H54 (cell line): Measurements from ENCODE around the gene SWAP70.

Source experiments
- DNase-seq: peaks from one replicate; pipeline ENCODE4 v3.0.0; 2011; ENCODE audit warnings: low spot score, mixed read lengths; ENCODE audit not compliant: insufficient read length
- FAIRE-seq: peaks from 3 replicates; lab custom pipeline; 2011; peaks lifted over from hg19 to GRCh38; lab: Jason Lieb, UNC
- POLR2A ChIP-seq: IDR thresholded peaks from 2 replicates; pipeline ENCODE4 v1.6.1; 2011; ENCODE audit warnings: low read depth, mild to moderate bottlenecking, low read length

SWAP70 gene

DNA sequence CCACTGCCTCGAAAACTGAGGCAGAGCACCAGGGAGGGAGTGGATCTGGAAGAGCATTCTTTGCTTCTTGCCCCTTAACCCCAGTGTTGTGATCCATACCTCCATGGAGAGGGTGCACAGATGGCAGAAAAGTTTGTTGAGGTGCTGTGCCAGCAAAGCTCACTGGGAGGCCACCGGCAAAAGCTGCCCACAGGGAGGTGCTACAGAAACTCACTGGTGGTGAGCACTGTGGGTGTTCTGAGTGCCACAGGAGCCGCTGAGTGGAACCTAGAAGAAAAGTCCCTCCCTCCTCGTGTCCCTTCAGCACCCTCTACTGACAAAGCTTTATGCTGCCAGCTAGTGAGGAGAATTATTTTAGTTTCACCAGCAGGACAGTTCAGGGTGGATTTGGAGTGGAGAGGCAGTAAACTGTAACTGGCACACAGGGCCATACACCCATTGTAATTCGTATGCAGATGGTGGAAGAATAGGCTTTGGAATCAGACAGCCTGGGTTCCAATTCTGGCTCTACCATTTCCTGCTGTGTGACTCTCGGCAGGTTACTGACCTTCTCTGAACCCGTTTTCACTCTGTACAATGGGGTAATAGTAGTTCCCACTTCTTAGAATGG is 84.6 kb downstream of the SWAP70 start:
- TF ChIP-seq POLR2A: no peak
- FAIRE-seq: peak; percentile 52
- DNase-seq: peak; percentile 74

DNA sequence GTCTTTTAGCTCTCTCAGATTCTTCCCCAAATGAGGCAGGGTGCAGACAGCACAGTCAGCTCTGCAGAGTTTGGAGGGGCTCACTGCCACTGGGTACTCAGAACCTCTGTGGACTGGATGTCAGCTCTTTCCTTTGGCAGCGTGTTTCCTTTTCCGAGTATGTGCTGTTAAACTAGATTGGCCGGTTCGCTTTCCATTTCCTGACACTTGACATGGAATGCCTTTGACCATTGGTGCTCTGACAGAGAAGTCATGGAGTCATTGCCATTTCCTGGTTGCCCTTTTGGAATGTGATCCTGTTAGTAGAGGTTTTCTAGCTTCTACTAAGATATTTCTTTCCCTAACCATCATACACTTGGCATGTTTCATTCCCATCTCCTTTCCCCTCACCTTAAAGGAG is 86.7 kb downstream of the SWAP70 start:
- DNase-seq (no peak), FAIRE-seq (no peak)
- TF ChIP-seq POLR2A: no peak

DNA sequence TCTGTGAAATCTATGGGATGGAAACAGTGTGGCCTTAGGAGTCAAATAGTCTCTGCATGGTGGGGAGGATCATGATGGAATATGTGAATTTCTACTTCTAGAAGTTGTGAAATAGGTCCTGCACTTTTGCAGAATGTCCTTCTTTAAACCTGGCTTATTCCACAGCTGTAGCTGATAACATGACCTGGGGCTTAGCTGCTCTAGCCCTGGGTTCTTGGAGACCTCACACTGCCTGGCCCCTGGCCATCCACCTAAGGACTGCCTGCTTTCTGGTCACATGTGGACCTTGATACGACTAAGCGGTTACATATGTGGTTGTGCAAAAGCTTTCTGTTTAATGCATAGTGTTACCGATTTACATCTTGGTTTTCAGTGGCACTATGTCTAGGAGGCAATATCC is 88.2 kb downstream of the SWAP70 start:
- DNase-seq (no peak), FAIRE-seq (no peak)
- TF ChIP-seq POLR2A: no peak

- DNase-seq (peak; percentile 46), FAIRE-seq (peak; percentile 75)
- TF ChIP-seq POLR2A: no peak
These were observed 89.1 kb downstream of the SWAP70 start for GRCh38 chr11:9753021-9753420.

DNA sequence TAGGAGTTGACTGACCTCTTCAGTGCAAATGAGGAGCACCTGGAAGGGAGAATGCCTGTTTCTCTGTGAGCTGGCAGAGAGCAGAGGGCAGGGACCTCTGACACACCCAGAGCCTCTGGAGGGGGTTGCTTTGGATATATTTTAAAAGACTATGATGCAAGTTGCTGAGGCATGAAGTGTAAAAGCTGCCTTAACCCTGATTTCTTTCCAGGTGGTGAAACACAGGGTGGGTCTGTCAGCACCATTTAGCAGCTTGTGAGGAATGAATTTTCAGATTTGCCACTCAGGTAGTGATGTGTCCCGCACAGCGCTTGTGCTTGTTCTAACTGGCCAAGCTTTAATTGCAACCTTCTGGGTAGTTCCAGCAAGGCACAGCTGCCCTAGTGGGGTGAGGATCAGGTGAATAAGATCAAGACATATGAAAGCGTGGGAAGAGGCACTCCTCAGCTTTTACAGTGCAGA is 90.2 kb downstream of the SWAP70 start:
- DNase-seq: peak; percentile 44
- no peak for FAIRE-seq
- TF ChIP-seq POLR2A: no peak

DNA sequence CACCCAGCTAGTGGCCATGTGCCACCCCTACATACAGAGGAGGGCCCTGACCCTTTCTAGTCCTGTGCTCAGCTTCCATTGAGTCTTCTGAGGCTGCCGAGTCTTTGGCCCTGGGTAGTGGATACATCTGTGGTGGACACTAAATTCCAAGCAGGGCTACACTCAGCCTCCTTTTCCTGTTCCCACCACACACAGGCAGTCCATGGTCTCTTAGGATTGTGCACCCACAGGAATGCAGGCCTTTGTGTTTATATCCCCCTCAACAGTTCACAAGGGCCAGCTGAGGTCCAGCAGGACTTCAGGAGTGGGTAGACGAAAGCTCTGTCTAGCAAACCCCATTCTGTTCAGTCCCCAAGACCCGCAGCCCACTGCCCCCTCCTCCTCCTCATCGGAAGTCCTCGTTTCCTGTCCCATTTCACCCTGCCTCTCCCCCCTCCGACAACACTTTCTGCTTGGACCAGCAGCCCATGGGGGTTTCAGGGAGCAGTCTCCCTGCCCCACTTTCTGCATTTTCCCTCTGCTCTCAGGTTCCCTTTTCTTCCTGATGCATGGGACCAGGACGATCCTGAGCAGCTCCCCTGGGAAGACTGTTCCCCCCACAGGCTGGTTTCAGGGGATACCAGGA is 91.8 kb downstream of the SWAP70 start:
- FAIRE-seq: no peak
- DNase-seq: peak; percentile 30
- no peak for TF ChIP-seq POLR2A

DNA sequence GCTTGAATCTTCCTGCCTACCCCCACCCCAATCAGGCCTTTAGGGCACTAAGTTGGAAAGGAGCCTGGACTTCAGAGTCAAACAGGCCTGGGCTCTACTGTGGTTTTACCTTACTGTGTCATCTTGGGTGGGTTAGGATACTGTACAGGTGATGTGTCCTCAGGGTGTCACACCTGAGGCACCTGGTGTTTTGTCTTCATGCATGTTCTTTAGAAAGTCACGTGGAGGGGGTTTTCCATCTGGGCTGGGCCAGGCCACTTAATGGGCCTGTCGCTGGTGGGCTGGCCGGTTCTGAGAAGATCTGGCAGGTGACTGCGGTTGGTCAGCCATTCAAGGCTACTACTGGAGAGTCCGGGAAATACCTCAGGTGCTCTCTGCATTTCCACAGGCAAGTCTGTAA is 92.6 kb downstream of the SWAP70 start:
- DNase-seq (no peak), FAIRE-seq (no peak)
- TF ChIP-seq POLR2A: no peak

- TF ChIP-seq POLR2A: no peak
- DNase-seq (no peak), FAIRE-seq (no peak)
These were observed 93.0 kb downstream of the SWAP70 start for GRCh38 chr11:9756878-9757277.

DNA sequence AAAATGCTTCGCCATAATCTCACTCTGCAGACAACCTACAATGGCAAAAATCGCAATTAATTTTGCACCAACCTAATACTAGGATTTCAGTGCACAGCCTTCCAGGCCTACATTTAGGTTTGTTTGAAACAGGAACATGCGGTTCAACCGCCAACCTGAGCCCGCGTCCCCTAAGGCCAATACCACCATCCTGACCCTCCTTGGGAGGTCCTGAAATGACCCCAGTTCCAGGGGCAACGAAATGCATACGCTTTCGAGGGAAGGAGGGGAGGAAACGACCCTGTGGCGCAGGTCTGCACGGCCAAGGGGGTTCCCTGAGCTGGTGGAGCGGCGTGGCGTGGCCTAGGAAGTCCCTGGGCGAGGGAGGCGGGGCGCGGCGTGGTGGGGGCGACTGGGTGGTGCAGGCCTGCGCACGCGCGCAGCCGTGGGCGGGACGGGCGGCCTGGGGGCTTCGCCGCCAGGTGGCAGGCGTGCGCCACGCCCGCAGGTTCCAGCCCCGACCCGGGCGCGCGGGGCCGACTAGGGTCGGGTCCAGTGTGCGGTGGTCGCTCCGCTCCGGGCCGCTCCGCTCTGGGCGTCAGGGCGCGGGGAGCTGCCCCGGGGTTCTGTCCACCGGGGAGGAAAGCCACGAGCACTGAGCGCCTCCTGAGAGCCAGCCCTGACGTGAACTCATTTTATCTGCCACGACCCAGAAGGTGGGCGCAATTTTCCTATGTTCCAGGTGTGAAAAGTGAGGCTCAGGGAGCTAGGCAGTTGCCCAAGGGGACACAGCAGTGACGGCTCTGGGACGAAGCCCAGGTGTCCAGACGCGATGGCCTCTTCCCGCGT is 94.1 kb downstream of the SWAP70 start:
- peak; percentile 86 for DNase-seq
- TF ChIP-seq POLR2A: peak; percentile 8; the same call in 1 of the 2 replicates
- no peak for FAIRE-seq

GRCh38 chr11:9758637-9759518 is 95.0 kb downstream of the SWAP70 start:
- DNase-seq (peak; percentile 81), FAIRE-seq (no peak)

DNA sequence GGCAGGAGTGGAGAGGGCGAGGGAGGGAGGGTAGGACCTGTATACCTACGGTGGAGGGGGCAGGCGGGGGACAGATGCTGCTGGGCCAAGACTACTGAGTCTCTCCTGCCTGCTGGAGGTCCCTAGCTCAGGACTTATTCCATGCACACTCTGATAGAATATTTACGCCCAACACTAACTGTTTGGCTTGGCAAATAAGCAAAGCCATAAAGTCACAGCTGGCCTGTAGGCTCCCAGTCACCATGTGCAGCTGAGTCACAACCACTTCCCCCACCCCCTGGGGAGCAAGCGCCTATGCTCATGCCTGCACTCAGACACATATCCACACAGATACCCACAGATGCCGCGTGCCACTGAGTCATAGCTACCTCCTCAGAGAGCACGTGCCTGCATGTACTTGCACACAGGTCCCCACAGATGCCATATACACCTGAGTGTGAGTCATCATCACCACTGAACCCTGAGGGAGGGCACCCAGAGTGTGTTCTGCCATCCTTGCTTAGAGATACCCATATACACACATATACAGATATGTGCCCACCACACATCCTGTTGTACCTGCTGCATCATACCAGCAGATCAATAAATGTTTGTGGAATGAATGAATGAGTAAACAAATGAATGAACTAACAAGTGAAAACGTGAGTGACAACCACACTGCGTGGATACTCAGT is 95.8 kb downstream of the SWAP70 start:
- FAIRE-seq (peak; percentile 84), DNase-seq (peak; percentile 97)
- no peak; the same call in 1 of the 2 replicates for TF ChIP-seq POLR2A

More at GRCh38 chr11:9758637-9759518, 95.0 kb downstream of the SWAP70 start:
- peak; percentile 18; the same call in 1 of the 2 replicates for TF ChIP-seq POLR2A

DNA sequence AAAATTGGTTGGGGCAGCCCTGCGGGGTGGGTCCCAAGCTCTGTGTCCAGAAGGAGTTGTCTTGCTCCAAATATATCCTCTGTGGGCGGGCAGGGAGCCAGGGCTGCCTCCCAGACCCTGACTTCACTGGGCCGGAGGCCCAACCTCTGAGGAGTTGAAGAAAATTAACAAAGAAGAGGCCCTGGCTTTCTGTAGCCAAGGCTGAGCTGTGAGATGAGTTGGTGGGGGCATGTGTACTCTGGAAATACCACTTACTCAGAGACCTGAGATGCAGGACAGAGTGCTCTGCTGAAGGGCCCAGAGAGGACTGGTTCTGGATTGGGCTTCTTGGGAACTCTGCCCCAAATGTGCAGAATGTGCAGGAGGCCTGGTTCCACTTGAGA is 96.3 kb downstream of the SWAP70 start:
- TF ChIP-seq POLR2A: no peak
- FAIRE-seq: no peak
- peak; percentile 61 for DNase-seq
